OCI-LY1 (cell line): ENCODE results near the gene TP53AIP1.

Experiments used
- CTCF ChIP-seq: fragments of 200-600 bp; sonication (generic), shearing (Covaris generic); IDR thresholded peaks from 2 replicates; pipeline ENCODE4 v1.5.1; 2017; ENCODE audit warnings: mild to moderate bottlenecking, antibody characterized with exemption, low read length, moderate library complexity, mixed read lengths
- EZH2 ChIP-seq: fragments of 200-600 bp; sonication (generic), shearing (Covaris generic); IDR thresholded peaks from 2 replicates; pipeline ENCODE4 v1.8.0; 2017; ENCODE audit warnings: borderline replicate concordance, mixed run types, mild to moderate bottlenecking, antibody characterized with exemption, low read length, moderate library complexity, mixed read lengths

GRCh38 chr11:128928400-128928799, 14.3 kb downstream of the TP53AIP1 start:
- TF ChIP-seq CTCF = no peak
- no peak for TF ChIP-seq EZH2
